ENCODE data around the gene PDHX.
"Not testable (repeated sequence)": the region's sequence is repeated elsewhere in the genome, so short reads cannot be mapped to it uniquely, and the experiment has no call there.

The PDHX gene

DNA sequence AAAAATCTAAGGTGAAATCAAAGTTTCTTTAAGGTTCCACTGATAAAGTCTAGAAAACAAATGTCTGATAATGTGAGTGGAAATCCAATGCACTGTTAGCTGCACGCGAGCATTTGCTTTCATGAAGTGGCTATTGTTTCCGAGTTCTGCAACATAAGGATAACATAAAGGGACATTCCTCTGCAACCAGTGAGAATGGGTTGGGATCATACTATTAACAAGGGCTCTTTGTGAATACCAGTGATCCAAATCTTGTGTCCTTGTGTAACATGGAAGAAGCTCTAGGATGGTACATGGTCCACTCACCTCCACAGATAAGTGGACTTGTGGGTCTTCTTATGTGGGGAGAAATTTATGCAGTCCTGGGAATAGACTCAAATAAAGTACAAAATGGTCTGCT is 24.8 kb upstream of the PDHX start:
- ATAC-seq = no peak
- TF ChIP-seq SNAI2 (CRISPR knock-in tag; IDR thresholded peaks at IDR 0.05) = no peak
- TF ChIP-seq ZNF8 (CRISPR knock-in tag; IDR thresholded peaks at IDR 0.05) = no peak
- TF ChIP-seq ARNTL (CRISPR knock-in tag; IDR thresholded peaks at IDR 0.05; ENCODE audit: borderline replicate concordance, low read depth) = no peak
- no peak for TF ChIP-seq PPARA (CRISPR knock-in tag; IDR thresholded peaks at IDR 0.05; ENCODE audit: borderline replicate concordance)
- TF ChIP-seq ZNF565 (CRISPR knock-in tag; conservative IDR thresholded peaks at IDR 0.05; ENCODE audit: low read depth) = no peak
- TF ChIP-seq, protein P1, sequence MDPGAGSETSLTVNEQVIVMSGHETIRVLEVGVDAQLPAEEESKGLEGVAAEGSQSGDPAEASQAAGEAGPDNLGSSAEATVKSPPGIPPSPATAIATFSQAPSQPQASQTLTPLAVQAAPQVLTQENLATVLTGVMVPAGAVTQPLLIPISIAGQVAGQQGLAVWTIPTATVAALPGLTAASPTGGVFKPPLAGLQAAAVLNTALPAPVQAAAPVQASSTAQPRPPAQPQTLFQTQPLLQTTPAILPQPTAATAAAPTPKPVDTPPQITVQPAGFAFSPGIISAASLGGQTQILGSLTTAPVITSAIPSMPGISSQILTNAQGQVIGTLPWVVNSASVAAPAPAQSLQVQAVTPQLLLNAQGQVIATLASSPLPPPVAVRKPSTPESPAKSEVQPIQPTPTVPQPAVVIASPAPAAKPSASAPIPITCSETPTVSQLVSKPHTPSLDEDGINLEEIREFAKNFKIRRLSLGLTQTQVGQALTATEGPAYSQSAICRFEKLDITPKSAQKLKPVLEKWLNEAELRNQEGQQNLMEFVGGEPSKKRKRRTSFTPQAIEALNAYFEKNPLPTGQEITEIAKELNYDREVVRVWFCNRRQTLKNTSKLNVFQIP (CRISPR knock-in tag; IDR thresholded peaks at IDR 0.05; ENCODE audit: borderline replicate concordance, low read depth) = no peak
- TF ChIP-seq, protein P2, sequence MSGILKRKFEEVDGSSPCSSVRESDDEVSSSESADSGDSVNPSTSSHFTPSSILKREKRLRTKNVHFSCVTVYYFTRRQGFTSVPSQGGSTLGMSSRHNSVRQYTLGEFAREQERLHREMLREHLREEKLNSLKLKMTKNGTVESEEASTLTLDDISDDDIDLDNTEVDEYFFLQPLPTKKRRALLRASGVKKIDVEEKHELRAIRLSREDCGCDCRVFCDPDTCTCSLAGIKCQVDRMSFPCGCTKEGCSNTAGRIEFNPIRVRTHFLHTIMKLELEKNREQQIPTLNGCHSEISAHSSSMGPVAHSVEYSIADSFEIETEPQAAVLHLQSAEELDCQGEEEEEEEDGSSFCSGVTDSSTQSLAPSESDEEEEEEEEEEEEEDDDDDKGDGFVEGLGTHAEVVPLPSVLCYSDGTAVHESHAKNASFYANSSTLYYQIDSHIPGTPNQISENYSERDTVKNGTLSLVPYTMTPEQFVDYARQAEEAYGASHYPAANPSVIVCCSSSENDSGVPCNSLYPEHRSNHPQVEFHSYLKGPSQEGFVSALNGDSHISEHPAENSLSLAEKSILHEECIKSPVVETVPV (CRISPR knock-in tag; IDR thresholded peaks at IDR 0.05) = no peak
- no peak for TF ChIP-seq BACH2 (CRISPR knock-in tag; IDR thresholded peaks at IDR 0.05; ENCODE audit: borderline replicate concordance)
- TF ChIP-seq ESRRG (CRISPR knock-in tag; IDR thresholded peaks at IDR 0.05) = no peak
- TF ChIP-seq ZNF70 (CRISPR knock-in tag; IDR thresholded peaks at IDR 0.05) = no peak
- TF ChIP-seq ISL1 (CRISPR knock-in tag; IDR thresholded peaks at IDR 0.05) = no peak
- TF ChIP-seq GLIS3 (CRISPR knock-in tag; IDR thresholded peaks at IDR 0.05) = no peak
- no peak for TF ChIP-seq TOX (CRISPR knock-in tag; IDR thresholded peaks at IDR 0.05; ENCODE audit: borderline replicate concordance)
- TF ChIP-seq TCF4 (CRISPR knock-in tag; IDR thresholded peaks at IDR 0.05; ENCODE audit: borderline replicate concordance) = no peak
- TF ChIP-seq CSDC2 (CRISPR knock-in tag; IDR thresholded peaks at IDR 0.05) = no peak
- TF ChIP-seq, protein P3, sequence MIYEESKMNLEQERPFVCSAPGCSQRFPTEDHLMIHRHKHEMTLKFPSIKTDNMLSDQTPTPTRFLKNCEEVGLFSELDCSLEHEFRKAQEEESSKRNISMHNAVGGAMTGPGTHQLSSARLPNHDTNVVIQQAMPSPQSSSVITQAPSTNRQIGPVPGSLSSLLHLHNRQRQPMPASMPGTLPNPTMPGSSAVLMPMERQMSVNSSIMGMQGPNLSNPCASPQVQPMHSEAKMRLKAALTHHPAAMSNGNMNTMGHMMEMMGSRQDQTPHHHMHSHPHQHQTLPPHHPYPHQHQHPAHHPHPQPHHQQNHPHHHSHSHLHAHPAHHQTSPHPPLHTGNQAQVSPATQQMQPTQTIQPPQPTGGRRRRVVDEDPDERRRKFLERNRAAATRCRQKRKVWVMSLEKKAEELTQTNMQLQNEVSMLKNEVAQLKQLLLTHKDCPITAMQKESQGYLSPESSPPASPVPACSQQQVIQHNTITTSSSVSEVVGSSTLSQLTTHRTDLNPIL (CRISPR knock-in tag; IDR thresholded peaks at IDR 0.05; ENCODE audit: low read depth) = no peak
- TF ChIP-seq RARB (CRISPR knock-in tag; IDR thresholded peaks at IDR 0.05) = no peak
- TF ChIP-seq, protein P4, sequence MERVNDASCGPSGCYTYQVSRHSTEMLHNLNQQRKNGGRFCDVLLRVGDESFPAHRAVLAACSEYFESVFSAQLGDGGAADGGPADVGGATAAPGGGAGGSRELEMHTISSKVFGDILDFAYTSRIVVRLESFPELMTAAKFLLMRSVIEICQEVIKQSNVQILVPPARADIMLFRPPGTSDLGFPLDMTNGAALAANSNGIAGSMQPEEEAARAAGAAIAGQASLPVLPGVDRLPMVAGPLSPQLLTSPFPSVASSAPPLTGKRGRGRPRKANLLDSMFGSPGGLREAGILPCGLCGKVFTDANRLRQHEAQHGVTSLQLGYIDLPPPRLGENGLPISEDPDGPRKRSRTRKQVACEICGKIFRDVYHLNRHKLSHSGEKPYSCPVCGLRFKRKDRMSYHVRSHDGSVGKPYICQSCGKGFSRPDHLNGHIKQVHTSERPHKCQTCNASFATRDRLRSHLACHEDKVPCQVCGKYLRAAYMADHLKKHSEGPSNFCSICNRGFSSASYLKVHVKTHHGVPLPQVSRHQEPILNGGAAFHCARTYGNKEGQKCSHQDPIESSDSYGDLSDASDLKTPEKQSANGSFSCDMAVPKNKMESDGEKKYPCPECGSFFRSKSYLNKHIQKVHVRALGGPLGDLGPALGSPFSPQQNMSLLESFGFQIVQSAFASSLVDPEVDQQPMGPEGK (CRISPR knock-in tag; IDR thresholded peaks at IDR 0.05; ENCODE audit: borderline replicate concordance) = no peak
- TF ChIP-seq ZC3H10 (CRISPR knock-in tag; IDR thresholded peaks at IDR 0.05) = no peak

DNA sequence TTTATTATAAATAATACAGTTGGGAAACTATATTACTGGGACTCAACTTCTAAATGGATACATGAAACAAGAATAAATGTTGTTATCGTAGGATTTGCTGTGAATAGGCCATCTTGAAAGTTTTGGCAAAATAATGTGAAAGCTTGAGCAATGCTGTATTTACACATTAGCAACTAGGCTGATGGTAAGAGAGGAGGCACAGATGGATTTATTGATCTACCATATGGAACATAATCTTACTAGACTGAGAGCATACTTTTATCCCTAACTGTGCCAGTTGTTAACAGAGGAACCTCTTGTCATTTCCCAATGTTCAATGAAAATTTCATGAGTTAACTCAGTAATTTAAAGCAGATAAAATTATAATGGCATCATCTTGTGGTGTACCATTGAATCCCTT is 23.0 kb upstream of the PDHX start:
- ATAC-seq = no peak
- no peak for TF ChIP-seq RARB (CRISPR knock-in tag; IDR thresholded peaks at IDR 0.05)
- TF ChIP-seq, protein P2 (CRISPR knock-in tag; IDR thresholded peaks at IDR 0.05) = no peak
- TF ChIP-seq ZFP3 (CRISPR knock-in tag; IDR thresholded peaks at IDR 0.05) = no peak
- TF ChIP-seq, protein P5, sequence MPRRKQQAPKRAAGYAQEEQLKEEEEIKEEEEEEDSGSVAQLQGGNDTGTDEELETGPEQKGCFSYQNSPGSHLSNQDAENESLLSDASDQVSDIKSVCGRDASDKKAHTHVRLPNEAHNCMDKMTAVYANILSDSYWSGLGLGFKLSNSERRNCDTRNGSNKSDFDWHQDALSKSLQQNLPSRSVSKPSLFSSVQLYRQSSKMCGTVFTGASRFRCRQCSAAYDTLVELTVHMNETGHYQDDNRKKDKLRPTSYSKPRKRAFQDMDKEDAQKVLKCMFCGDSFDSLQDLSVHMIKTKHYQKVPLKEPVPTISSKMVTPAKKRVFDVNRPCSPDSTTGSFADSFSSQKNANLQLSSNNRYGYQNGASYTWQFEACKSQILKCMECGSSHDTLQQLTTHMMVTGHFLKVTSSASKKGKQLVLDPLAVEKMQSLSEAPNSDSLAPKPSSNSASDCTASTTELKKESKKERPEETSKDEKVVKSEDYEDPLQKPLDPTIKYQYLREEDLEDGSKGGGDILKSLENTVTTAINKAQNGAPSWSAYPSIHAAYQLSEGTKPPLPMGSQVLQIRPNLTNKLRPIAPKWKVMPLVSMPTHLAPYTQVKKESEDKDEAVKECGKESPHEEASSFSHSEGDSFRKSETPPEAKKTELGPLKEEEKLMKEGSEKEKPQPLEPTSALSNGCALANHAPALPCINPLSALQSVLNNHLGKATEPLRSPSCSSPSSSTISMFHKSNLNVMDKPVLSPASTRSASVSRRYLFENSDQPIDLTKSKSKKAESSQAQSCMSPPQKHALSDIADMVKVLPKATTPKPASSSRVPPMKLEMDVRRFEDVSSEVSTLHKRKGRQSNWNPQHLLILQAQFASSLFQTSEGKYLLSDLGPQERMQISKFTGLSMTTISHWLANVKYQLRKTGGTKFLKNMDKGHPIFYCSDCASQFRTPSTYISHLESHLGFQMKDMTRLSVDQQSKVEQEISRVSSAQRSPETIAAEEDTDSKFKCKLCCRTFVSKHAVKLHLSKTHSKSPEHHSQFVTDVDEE (CRISPR knock-in tag; IDR thresholded peaks at IDR 0.05) = no peak
- no peak for TF ChIP-seq ZNF70 (CRISPR knock-in tag; IDR thresholded peaks at IDR 0.05)
- TF ChIP-seq GLIS3 (CRISPR knock-in tag; IDR thresholded peaks at IDR 0.05) = no peak
- TF ChIP-seq BACH2 (CRISPR knock-in tag; IDR thresholded peaks at IDR 0.05; ENCODE audit: borderline replicate concordance) = no peak
- TF ChIP-seq, protein P1 (CRISPR knock-in tag; IDR thresholded peaks at IDR 0.05; ENCODE audit: borderline replicate concordance, low read depth) = no peak
- no peak for TF ChIP-seq ESRRG (CRISPR knock-in tag; IDR thresholded peaks at IDR 0.05)
- TF ChIP-seq, protein P3 (CRISPR knock-in tag; IDR thresholded peaks at IDR 0.05; ENCODE audit: low read depth) = no peak
- TF ChIP-seq ZNF565 (CRISPR knock-in tag; conservative IDR thresholded peaks at IDR 0.05; ENCODE audit: low read depth) = no peak
- TF ChIP-seq ARNTL (CRISPR knock-in tag; IDR thresholded peaks at IDR 0.05; ENCODE audit: borderline replicate concordance, low read depth) = no peak
- TF ChIP-seq TOX (CRISPR knock-in tag; IDR thresholded peaks at IDR 0.05; ENCODE audit: borderline replicate concordance) = no peak

DNA sequence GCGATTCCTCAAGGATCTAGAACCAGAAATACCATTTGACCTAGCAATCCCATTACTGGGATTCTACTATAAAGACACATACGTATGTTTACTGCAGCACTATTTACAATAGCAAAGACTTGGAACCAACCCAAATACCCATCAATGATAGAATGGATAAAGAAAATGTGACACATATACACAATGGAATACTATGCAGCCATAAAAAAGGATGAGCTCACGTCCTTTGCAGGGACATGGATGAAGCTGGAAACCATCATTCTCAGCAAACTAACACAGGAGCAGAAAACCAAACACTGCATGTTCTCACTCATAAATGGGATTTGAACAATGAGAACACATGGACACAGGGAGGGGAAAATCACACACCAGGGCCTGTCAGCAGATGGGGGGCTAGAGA is 20.2 kb upstream of the PDHX start:
- ATAC-seq = not testable (repeated sequence)
